Stimulated activated CD4-positive, alpha-beta T cell treated with anti-CD3 and anti-CD28 coated beads, Interleukin-15, amount 100 ng/mL, for 48 hours (primary cell): ENCODE data around the gene PAX1.
A peak's percentile ranks its signal among the peaks of the same experiment; 100 is the strongest.

ENCODE experiments used
- DNase-seq, 2 donors: peaks; one replicate each; pipeline ENCODE4 v3.0.0-alpha.2; 2020; ENCODE audit warnings: low read depth in 2 of 2

The PAX1 gene

DNA sequence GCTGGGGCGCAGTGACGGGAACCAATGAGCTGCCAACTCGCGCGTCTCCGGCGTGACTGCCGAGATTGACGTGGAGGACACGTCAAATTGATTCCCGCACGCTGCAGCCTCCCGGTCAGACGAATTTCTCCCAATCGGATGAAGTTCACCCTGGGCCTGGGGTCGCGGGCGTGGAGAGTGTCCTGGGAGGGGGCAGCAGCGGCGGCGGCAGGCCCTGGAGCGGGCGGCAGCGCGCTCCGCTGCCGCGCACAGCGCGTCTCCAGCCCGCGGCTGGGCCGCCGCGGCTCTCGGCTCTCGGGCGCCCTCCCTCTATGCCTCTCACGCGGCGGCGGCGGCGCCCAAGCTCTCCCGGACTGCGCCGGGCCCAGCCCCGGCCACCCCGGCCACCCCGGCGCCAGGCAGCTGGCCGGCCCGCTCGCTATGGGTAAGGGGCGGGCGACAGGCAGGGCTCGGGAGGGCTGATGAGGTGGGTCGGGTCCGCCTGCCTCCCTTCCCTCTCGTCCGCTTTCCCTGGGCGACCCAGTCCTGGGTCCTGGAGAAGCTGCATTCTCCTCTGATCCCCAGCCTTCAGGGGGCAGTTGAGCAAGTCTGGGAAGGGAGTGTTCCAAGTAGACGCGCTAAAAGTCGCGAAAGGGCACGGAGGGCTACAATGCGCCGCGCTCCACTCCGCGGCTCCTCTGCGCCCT is at the start of gene PAX1:
PAX1 (plus strand) TSS at position 90 of the 686 bp plus-strand sequence; CDS start at position 139, 49 bp downstream.
- no peak for DNase-seq

DNA sequence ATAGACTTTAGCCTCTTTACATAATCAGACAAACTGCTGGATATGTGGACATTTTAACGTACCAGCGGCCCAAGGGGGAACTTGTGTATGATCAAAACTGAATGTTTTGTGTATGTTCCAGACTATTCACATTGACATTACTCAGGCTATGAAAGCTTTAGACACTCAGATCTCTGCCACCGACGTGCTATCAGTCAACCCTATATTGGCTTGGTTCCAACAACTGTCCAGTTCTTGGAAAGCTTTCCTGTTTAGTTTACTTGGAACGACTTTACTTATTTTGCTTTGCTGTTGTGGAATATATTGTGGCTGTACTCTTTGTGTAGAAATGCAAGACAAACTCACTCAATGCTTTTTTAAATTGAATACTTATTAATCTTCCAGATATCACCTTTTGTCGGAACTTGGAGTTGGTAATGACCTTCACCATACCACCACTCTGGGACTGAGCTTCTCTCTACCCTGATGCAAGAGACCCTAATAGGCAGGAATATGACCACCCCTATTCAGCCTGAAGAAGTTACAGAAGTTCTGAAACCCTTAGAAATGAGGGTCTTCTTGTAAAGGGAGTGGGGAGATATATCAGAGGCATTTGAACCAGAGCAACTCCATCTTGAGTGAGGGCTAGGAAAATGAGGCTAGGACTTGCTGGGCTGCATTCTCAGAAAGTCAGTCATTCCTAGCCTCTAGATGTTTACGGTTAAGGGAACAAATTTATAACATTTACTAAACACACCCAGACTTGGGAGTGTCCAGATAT is 49.0 kb upstream of the PAX1 start:
- DNase-seq, result no peak

DNA sequence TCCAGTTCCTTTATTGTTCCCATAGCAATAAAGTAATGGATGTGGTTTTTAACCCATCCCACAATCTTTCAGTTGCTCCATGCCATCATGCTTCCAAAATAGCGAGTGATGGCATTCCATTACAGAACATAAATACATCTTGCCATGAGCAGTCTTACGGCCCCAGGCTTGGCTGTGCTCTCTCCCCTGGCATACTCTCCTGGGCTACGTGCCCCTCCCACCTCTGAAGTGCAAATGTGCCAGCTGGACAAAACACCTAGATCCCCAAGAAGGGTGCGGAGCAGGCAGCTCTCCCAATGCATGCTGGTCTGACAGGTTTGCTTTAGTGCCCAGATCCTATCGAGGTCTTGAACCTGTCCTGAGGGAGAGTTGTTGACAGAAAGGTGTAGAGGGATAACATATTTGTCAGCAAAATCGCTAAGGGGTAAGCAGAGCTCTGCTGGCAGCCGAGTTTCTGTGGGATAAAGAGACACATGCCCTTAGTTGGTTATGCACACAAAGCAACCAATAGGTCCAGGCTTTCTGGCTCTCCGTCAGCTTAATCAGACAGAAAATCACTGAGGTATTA is 43.9 kb upstream of the PAX1 start:
- no peak for DNase-seq

DNA sequence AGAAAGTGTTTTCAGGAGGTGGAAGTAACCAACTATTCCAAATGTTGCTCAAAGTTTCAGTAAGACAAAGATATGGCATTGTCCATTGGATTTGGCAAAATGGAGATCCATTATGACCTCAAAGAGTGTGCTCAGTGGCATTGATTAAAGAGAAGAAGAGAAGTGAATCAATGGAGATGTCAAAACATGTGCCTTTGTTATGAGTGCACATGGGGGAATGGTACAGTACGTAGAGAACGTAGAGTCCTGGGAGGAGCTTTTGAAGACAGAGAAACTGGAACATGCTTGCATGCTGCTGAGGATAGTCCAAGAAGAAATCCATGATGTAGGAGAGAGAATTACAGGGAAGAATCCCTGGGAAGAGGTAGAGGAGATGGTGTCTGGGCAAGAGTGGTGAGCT is 42.0 kb upstream of the PAX1 start:
- DNase-seq, result no peak

DNA sequence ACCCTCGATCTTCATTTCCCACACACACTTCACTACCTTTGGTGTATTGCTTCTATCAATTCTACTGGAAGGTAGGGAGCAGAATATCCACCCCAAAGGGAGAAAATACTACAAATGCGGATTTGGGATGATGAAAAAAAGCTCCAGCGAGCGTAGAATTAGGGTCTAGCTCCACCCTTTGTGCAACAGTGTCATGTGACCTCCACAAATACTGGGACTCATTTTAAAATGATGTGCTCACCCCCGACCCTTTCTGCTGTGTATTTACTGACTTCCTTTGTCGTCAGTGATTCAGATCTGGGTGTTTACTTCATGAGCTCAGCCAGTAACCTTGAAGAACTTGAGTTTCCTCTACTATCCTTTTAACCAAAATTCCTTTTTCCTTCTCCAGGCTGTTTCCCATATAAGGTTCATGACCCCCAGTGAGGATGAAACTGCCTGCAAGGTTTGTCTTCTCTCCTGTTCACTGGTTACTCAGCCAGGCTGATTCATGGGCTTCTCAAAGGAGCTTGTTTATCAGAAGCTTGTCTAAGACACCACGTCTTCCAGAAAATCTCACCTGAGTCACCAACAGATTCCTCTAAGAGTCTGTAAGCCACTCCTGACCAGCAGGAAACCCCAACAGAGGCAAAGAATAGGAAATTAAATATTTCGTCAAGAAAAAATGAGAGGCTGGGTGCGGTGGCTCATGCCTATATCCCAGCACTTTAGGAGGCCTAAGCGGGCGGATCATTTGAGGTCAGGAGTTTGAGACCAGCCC is 39.6 kb upstream of the PAX1 start:
- DNase-seq, result no peak

DNA sequence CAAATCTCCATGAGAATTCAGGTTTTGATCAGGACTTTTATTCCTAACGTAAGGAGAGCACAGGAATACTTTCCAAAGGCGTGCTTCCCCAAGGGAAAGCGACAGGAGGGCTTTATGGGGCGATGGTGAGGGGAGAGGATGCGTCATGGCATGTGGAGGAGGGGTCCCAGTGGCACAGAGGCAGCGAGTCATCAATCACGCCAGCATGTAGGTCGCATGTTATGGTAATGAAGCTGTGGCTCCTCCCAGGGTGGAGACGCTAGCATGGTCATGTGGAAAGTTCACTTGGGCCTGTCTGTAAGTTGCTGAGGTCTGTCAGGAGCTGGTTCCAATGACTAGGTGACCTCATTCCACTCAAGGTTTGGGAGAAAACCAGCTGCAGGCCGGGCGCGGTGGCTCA is 35.3 kb upstream of the PAX1 start:
- DNase-seq, result no peak

DNA sequence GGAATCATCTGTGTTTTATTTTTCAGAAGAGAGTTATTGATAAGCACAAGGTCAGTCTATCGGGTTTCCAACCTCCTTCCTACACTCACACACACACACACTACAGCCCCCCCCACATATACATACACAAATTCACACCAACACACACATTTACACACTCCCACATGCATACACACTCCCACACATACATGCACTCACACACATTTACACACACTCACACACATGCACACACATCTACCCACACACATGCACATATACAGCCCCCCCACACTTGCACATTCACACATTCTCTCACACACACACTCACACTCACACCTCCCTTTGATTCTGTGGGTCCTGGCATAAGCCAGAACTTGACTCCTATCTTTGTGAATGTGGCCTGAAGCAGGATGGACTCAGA is 34.5 kb upstream of the PAX1 start:
- DNase-seq, result no peak

DNA sequence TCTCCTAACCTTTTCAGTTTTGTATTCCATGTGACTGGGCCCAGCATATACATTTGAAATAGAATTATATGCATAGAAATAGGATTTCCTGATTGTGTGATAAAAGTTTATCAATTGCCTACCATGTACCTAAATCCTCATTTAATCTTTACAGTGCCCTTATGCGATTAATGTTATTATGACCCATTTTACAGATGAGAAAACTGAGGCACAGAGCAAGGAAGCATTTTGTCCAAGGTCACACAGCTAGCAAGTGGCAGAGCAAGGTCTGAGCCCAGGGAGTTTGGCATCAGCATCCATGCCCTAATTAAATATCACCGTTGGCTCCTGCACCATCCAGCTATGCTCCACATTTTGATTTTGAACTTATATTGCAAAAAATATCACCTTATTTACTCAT is 28.2 kb upstream of the PAX1 start:
- DNase-seq, result no peak

DNA sequence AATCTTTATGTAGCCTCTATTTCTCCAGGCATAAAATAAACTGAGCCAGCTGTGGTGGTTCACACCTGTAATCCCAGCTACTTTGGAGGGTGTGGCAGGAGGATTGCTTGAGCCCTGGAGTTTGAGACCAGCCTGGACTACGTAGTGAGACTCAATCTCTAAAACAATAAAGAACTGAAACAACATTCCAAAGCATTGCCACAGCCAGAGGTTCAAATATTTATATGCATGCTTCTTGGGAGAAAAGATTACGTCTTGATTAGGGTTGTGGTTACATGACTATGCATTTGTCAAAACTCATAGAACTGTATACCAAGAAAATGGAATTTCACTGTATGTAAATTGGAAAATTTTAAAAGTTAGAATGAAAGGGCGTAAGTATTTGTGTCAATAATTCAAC is 27.7 kb upstream of the PAX1 start:
- no peak for DNase-seq

DNA sequence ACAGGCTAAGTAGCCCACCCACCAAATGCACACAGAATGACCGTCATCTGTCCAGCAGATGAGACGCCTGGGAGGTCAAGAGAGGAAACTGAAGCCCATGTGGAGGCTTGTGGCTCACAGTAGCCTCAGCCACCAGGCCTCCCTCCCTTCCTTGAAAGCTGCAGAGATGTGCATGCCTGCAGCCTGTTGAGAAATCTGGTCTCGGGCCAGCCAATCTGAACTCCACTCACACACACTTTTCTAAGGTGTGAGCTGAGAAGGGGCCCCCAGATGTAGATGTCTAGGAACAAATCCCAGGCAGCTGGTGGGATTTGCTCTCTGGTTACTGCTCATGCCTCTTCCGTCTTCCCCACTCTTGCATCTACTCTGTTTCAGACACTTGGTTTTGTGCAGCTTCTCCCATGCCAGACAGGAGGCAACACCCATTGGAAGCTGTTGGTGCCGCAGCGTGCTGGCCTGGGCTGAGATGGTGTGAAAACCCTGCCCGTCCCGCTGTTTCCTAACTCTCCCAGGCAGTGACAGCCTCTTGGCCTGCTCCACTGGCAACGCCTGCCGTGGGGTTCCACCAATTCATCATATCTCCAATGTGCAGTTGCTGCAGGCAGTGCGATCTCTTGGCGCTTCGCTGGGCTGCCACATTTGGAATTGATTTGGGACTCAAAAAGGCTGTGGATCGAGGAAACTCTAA is 24.1 kb upstream of the PAX1 start:
- DNase-seq, result no peak

DNA sequence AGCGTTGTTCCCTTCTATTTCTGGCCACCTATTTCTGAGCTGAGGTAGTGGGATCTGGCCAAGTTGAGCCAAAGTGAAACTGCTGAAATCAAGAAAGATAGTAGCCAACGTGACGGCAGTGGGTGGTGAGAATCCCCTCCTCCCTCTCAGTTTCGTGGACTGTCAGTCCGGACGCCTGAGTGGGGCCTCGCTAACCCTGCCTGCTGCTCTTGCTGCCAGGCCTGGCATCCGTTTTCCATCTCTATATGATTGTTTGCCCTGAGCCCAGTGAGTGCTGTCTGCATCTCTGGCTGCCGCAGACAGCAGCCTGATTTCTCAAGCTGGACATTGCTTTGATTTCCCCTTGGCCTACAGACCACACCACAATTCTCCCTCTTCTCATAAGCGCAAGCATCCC is 23.5 kb upstream of the PAX1 start:
- DNase-seq, result no peak

DNA sequence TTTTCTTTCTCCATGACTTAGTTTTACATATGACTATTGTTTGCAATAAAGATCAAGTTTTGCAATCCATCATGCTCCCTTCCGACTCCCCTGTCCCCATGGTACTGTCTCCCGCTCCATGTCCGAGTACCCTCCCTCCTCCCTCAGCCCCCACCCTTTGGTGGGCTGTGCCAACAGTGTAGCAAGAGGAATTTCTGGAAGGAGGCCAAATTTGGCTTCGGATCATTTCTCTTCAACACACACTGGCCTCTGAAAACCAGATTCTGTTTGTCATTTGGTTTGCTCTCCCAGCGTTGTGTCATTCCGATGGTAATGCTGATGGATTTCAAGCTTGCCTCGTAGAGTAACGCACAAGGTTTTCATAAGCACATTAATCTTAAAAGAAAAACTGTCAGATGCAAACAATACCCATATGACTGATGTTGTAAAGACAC is 22.9 kb upstream of the PAX1 start:
- no peak for DNase-seq

DNA sequence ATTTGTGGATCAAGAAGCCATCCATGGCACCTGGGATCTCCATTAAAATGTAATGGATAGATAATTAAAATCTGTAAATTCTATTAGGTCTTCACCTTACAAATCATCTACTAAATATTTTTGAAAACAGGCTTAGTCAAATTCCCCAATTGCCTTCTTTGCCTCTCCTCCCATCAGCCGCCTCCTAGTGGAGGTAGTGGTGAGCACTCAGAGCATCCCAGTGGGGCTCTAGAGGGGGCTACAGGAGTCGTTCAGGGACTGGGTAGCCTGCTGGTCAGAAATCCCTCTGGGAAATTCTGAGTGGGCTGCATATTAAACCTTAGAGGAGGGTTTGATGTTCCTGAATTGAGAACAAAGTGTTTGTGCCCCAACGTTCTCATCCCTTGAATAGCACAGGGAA is 20.8 kb upstream of the PAX1 start:
- DNase-seq, result no peak

DNA sequence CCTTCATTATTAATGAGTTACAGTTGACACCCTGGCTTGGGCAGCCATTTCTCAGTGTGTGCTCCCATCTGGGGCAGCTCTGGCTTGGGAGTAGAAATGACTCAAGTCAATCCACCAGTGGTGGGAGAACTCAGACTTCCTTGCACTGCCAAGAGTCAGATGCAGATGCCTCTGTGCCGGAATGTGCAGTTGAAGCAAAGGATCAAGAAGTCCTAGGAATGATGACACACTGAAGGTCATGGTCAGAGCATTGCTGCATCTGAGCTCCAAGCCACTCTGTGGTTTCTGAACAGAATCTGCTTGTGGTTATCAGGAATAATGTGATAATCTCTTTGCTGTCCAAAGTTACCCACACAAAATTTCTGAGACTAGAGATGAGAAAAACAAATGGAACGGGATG is 19.5 kb upstream of the PAX1 start:
- DNase-seq, result no peak

DNA sequence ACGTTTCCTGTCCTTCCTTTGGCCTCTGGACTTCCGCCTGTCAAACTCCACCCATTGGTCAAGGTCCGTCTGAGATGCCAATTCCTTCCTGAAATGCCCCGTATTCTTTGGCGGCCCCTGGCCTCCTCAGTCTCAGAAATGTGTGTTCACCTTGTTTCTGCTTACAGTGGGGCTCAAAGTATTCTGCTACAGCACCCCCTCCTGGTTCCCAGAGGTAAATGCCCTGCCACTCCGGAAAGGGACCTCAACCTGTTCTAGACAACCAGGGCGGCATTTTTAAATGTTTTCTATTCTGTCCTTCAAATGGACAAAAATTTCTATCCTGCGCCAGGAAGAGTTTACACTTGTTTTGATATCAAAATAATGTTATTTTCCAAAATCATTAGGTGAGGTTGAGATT is 12.1 kb upstream of the PAX1 start:
- no peak for DNase-seq

DNA sequence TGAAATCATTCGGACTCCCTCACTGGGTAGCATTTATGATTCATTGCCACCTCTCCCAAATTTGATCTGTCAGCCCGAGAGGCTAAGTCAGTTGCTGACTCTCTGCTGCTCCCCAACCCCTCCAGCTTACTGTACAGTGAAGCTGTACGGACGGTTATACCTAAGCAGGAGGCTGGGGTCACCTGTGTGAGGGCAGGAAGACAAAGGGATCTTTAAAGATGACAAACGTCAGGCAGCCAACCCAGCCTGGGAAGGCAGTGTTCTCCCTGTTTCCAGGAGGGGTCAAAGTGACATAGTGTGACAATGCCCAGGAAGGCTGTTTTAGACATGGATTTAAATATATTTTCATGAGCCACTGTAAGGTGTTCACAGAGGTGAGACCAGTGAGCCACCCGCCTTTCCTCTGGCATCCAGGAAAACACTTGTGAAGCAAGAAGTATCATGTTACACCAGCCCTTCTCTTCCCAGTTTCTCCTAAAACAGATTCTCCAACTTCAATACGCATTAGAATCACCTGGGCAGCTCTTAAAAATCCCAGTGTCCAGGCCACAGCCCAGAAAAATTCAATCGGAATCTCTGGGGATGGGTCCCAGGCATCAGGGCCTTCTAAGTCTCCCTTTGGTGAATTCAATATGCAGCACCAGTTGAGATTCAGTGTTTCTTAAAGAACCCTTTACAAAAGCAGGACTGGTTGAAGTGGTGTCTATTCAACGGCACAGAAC is 6.8 kb upstream of the PAX1 start:
- DNase-seq, result no peak

DNA sequence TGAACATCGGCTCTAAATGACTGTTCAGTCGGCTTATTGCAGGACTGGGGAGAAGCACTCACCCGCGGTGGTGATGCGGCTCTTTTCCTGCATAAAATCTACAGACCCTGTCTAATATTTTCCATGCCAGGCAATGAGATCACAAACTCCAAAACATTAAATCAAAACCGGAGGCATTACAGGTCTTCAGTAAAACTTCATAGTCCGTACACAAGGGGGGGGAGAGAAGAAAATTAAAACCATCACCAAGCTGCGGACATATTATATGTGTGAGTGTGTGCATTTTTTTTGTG is 6.3 kb upstream of the PAX1 start:
- no peak for DNase-seq

DNA sequence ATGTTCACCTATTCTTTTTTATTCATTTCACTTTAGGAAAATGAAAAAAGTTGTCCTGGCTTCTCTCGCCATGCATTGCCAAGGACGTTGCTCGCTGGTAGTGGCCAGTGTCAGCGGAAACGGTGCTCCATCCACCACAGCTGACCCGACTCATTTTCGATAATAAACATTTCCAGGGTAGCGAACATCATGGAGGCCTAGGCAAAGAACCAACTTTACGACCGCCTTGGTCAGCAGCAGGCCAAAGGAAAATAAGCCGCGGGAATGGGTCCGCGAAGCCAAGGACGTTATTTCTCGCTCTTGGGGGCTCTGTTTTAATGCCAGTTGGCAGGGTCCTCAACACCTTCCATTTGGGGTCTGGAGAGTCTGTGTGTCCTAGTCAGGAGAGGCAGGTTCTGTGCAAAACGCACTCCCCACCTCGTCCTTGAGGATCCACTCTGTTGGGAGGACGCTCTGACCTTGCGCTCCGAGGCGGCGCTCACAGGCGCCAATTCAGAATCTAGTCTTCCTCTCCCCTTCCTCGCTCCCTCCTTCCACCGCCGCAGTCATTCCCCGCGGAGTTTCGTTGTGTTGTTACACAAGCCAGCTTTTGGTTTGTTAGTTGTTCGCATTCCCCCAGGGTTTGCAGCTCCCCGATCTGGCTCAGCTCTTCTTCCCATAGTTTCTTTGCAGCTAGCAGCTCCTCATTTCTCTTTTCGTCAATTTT is 4.1 kb upstream of the PAX1 start:
- no peak for DNase-seq

DNA sequence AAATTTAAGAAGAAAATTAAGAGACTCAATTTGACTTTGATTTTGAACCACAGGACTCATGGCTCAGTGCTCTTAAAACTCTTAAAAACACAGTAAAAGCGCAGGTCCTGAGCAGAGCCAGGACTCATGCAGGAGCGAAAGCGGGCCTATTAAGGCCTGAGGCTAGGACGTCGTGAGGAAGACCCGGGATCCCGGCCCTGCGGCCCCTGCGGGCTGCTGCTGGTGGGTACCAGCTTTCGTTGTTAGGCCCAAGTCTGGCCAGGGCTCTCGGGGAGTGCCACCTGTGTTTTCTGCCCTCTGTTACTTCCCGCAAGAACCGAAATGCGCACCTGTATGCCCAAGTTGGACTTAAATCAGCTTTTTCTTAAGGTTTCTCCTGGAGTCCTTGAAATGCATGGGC is 3.4 kb upstream of the PAX1 start:
- DNase-seq, result no peak

DNA sequence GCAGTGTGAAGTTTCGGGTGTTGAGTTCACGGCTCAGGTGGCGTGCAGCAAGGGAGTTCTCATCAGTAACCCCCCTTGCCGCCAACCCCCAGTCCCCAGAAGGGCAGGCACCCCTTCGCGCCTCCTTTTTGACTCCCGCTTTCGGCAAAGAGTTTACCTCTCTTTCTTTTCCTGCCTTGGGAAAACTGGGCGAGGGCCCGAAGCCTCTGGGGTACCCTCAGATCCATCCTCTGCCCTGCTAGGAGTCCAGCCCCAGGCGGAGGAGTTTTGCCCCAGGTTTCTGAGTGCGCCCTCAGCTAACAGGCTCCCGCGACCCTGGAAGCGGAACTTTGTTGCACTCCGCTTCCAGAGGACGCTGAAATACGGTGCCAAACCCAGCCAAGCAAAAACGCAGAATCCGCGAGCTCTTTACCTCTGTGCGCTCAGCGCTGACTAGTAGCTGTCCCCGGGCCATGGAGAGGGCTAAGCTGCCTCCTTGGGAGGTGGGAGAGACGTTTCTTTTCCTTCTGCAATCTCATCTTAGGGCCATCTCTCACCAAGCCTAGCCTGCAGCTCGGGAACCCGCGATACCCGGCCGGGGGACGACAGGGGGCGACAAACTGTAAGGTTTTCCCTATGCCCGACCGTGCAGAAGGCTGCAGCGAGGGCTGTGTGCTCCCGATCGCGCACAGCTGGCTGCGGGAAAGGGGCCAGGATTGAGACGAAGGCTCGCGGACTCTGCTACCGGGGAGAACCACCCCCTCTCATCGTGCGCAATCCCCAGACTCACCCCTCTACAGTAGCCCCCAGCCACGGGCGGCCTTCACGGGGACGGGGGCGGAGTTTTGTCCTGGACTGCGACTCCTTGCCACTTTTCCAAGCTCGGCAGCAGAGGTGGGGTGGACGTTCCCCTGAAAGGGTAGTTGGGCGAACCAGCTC is 2.7 kb upstream of the PAX1 start:
- peak; percentile 26 to 35 for DNase-seq
